Measurements from ENCODE around the gene GSC2.

DNA sequence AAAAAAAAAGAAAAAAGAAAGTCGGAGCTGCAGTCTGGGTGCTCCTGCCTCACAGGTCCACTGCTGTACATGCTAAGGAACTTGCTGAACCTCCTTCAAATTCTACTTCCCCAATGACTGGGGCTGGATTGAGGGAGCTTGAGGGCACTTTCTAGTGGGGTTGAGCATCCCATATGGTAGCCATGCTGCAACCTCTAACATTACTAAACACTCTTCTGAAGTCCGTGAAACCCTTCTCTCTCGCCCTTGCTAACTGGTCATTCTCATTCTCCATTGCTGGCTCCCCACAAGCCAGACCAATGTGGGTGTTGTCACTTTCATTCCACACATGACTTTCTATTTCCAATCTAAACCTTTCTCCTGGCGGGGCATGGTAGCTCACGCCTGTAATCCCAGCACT lies 6.9 kb downstream of the GSC2 start:
- TF ChIP-seq, protein P1, sequence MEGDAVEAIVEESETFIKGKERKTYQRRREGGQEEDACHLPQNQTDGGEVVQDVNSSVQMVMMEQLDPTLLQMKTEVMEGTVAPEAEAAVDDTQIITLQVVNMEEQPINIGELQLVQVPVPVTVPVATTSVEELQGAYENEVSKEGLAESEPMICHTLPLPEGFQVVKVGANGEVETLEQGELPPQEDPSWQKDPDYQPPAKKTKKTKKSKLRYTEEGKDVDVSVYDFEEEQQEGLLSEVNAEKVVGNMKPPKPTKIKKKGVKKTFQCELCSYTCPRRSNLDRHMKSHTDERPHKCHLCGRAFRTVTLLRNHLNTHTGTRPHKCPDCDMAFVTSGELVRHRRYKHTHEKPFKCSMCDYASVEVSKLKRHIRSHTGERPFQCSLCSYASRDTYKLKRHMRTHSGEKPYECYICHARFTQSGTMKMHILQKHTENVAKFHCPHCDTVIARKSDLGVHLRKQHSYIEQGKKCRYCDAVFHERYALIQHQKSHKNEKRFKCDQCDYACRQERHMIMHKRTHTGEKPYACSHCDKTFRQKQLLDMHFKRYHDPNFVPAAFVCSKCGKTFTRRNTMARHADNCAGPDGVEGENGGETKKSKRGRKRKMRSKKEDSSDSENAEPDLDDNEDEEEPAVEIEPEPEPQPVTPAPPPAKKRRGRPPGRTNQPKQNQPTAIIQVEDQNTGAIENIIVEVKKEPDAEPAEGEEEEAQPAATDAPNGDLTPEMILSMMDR (IDR thresholded peaks at IDR 0.05) = no peak
- TF ChIP-seq POLR2A (IDR thresholded peaks at IDR 0.05) = no peak

All from right lobe of liver (tissue), 4 donors.